Measurements from ENCODE around the gene AADACL3.

- no peak for TF ChIP-seq CTCF (IDR thresholded peaks at IDR 0.05; ENCODE audit: insufficient read depth, low read depth, low read length)
- TF ChIP-seq EZH2 (IDR thresholded peaks at IDR 0.05; ENCODE audit: insufficient read depth, low read length) = no peak
These were observed 25.8 kb upstream of the AADACL3 start for GRCh38 chr1:12690156-12690555.

Measured in astrocyte (in vitro differentiated cells and primary cell).